MM.1S (cell line): ENCODE results near the gene ZBTB18.

Experiments
- CTCF ChIP-seq: fragments of 300-600 bp; sonication (generic); IDR thresholded peaks from 2 replicates; pipeline ENCODE4 v1.5.1; 2016; ENCODE audit warnings: antibody characterized with exemption, low read length, mixed read lengths
- EZH2 ChIP-seq: fragments of 300-600 bp; sonication (generic); optimal IDR thresholded peaks from 2 replicates; pipeline ENCODE3; 2017; ENCODE audit warnings: low read depth, mild to moderate bottlenecking, antibody characterized with exemption, low read length, mixed read lengths
- EZH2phosphoT487 ChIP-seq: fragments of 300-600 bp; sonication (generic); IDR thresholded peaks from 2 replicates; pipeline ENCODE4 v1.6.1; 2018; ENCODE audit warnings: antibody characterized with exemption, low read length

DNA sequence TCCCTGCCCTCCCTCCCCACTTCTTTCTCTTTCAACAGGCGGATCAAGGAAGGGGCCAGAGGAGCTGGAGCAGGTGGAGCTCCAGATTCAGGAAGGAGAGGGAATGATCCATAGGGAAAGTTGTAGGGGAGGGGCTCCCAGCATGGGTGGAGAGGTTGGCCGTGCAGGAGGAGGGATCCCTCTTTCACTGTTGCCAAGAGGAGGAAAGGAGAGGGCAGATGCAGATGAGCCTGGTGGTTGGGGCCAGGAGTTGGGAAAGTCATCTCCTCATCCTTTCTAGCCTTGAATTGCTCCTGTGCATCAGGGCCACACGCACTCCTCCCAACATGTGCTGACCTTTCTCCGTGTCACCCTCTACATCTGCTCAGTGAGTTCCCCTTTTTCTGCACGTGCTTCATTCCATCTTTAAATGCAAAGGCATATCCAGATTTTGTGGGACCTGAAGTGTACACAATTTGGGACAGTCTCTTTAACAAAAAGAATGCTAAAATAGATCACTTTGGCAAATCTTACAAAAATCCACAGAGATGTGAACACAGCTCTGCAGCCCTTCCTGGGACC, 32.4 kb downstream of the ZBTB18 start:
- no peak for TF ChIP-seq CTCF
- no peak for TF ChIP-seq EZH2phosphoT487
- TF ChIP-seq EZH2: no peak
